Prostate gland (tissue), 2 donors: Measurements from ENCODE around the gene PPP1R37.

Experiments
- CTCF ChIP-seq, 4 experiments: fragments of 200-600 bp in 2 of 4; fragments of 450-650 bp in 2 of 4; sonication (generic) in 2 of 4; IDR thresholded peaks; 1 replicate in 3 of 4; 2 replicates in 1 of 4; pipeline ENCODE4 v1.5.1; 2016 to 2019; ENCODE audit warnings: antibody characterized with exemption in 4 of 4, mild to moderate bottlenecking in 2 of 4, moderate library complexity in 2 of 4
- POLR2A ChIP-seq: fragments of 450-650 bp; IDR thresholded peaks from one replicate; pipeline ENCODE4 v1.6.1; 2016; ENCODE audit warnings: antibody characterized with exemption, mild to moderate bottlenecking

GRCh38 chr19:45180936-45181335, 88.0 kb downstream of the PPP1R37 start:
- TF ChIP-seq CTCF (IDR thresholded peaks at IDR 0.05), result no peak
- no peak for TF ChIP-seq POLR2A
